Aorta (tissue), 5 donors: ENCODE measurements around the gene MIER3. TPM values are rescaled to one million over a fixed set of nuclear protein-coding genes. Genes with fewer than 3 reads are reported as not detected.
A peak's percentile ranks its signal among the peaks of the same experiment; 100 is the strongest.

Source experiments
- ATAC-seq: fragments of 200-7000 bp; cut with Tn5 transposase; one replicate; pipeline ENCODE4 v1.9.1; 2022; ENCODE audit warnings: moderate library complexity; ENCODE audit not compliant: low FRiP score
- DNase-seq, 2 donors: peaks; one replicate each; pipeline ENCODE4 v3.0.0-alpha.2; 2020
- H3K27ac ChIP-seq, 2 donors: one replicate each; pipeline ENCODE4 v1.5.1; 2013; ENCODE audit warnings: low read length in 2 of 2, mild to moderate bottlenecking in 2 of 2, moderate library complexity in 2 of 2, control low read depth in 1 of 2, inconsistent platforms in 1 of 2, low read depth in 1 of 2
- H3K27me3 ChIP-seq, 2 donors: one replicate each; pipeline ENCODE4 v1.6.1; 2013; ENCODE audit warnings: control low read depth in 1 of 2, low read length in 1 of 2, mild to moderate bottlenecking in 1 of 2, moderate library complexity in 1 of 2; ENCODE audit not compliant: insufficient read depth in 2 of 2, control insufficient read depth in 1 of 2
- H3K36me3 ChIP-seq, 2 donors: one replicate each; pipeline ENCODE4 v1.6.1; 2013; ENCODE audit warnings: control low read depth in 1 of 2, low read length in 1 of 2, mild to moderate bottlenecking in 1 of 2; ENCODE audit not compliant: insufficient read depth in 2 of 2, control insufficient read depth in 1 of 2
- H3K4me1 ChIP-seq, 2 donors: one replicate each; pipeline ENCODE4 v1.6.1; 2013; ENCODE audit warnings: low read length in 2 of 2, control low read depth in 1 of 2, mild to moderate bottlenecking in 1 of 2, moderate library complexity in 1 of 2; ENCODE audit not compliant: insufficient read depth in 2 of 2, control insufficient read depth in 1 of 2
- H3K4me3 ChIP-seq, 2 donors: one replicate each; pipeline ENCODE4 v1.5.1; 2013; ENCODE audit warnings: low read length in 2 of 2, control low read depth in 1 of 2, mild to moderate bottlenecking in 1 of 2
- H3K9me3 ChIP-seq: one replicate; pipeline ENCODE4 v1.6.1; 2013; ENCODE audit warnings: mild to moderate bottlenecking, low read length; ENCODE audit not compliant: control insufficient read depth
- WGBS, 2 donors: extraction: QIAGEN DNeasy Blood & Tissue Kit; methylation state at CpG; one replicate each; pipeline ENCODE4 v1.1.7; 2013; 5-methylcytosine and 5-hydroxymethylcytosine counted together
- intact Hi-C, 2 donors: fragments of 100-400 bp; cut with DNase I; formaldehyde crosslinking; loops; one replicate each; pipeline versions ENCODE4 v1.14.2 to v1.15.0; 2022
- long read RNA-seq, 2 donors: library from polyadenylated mRNA; unstranded; transcript quantifications; one replicate each; pipeline ENCODE4 v2.0.0, GENCODE V29; 2020 to 2021
- polyA plus RNA-seq, 2 donors: library from polyadenylated mRNA; stranded (reverse); fragments of 200-250 nt; gene quantifications; one replicate each; pipeline ENCODE4 v1.2.3, GENCODE V29; 2013
- total RNA-seq, 2 donors: library from RNA; stranded (reverse); fragmentation: NEBNext Ultra II Directional; extraction: Animal tissue kit (Norgen Biotek cat#: 25700); gene quantifications; one replicate each; pipeline ENCODE4 v1.2.1, GENCODE V29; 2021
- donor health status: healthy with polysubstance abuse.
- donor health status: Bipolar disorder and iron deficiency.
- donor health status: DM: no; HTN: no; CAD: no.
- donor health status: DM: no; HTN: no; CAD: no.
- donor health status: DM: yes; HTN: yes; CAD: no.

The MIER3 gene
- total RNA-seq (10 to 100 TPM; 20.7 to 27.2 TPM), polyA plus RNA-seq (1 to 10 TPM; 8.1 to 8.3 TPM)
- long read RNA-seq, donor 1, partial matches to known transcripts = 0 of 3 reads
- long read RNA-seq, donor 1, other reads (novel, unspliced or antisense) = 3 of 3 reads
- long read RNA-seq, donor 2, partial matches to known transcripts = 0 of 2 reads
- long read RNA-seq, donor 2, other reads (novel, unspliced or antisense) = 2 of 2 reads

- WGBS, 2 donors = 0% methylated on average over 65 to 89 of the region's 89 CpGs
- ATAC-seq (peak; percentile 93), DNase-seq (peak; percentile 86 to 94)
- Histone ChIP-seq H3K36me3 (no peaks in the 10 kb centered on the region), H3K27ac (peak within 1 kb of the TSS; percentile 82 to 98), H3K27me3 (no peaks in the 10 kb centered on the region), H3K9me3 (no peaks in the 10 kb centered on the region), H3K4me1 (no peaks in the 10 kb centered on the region), H3K4me3 (peak within 1 kb of the TSS; percentile 96)
- intact Hi-C loops = loop anchor here (2.0 to 5.0 kb wide), 5 partner anchors 41 to 270 kb away; partner anchors contain the start of genes GPBP1 (in 1 of the 2) and SETD9 (in 1 of the 2)
Measured at GRCh38 chr5:56951946-56952691, at the start of gene MIER3. Gene MIER3, minus strand, starts transcription at chr5:56952123. Its CDS starts 21 bp downstream, at chr5:56952102.

DNA sequence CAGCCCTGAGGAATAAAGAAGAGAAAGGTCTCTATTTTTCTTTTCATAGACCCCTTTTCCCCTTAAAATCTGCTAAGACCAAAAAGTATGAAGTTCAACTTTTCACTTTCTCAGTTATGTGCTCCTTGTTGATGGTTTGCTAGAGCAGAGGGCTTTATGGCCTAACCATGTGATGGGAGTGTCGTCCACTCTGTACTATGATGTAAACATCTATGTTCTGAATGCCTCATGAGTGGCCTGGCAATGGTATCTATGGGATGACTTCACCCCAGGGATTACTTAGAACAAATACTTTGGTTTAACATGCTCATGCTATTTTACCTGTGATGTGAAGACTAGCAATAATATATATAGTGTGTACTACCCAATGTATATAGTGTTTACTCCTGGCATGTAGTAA lies 43.7 kb upstream of the MIER3 start:
- intact Hi-C loops = no loop called here

DNA sequence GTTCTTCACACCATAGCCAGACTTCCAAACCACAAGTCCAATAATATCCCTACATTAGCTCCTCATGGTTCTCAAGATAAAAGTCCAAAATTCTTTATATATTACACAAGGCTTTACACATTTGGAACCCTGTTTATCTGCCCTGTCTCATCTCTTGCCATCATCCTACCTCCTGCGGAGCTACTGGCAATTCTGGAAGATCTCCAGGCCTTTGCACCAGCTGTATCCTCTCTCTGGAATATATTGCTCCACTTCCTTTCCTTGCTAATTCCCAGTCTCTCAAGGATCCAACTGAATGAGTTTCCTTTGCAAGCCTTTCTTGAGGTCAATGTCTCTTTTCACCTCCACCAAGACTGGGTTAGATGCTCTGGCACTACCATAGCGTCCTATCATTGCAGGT lies 41.3 kb upstream of the MIER3 start:
- no peaks in the 10 kb centered on the region for H3K27me3 ChIP-seq
- 81% methylated on average over 2 of the region's 2 CpGs for WGBS, 2 donors
- ATAC-seq (no peak), DNase-seq (no peak)
- no peaks in the 10 kb centered on the region for H3K36me3 ChIP-seq
- intact Hi-C loops = no loop called here
- no peak overlapping the region for H3K4me3 ChIP-seq
- H3K27ac ChIP-seq = no peak overlapping the region
- H3K4me1 ChIP-seq = no peaks in the 10 kb centered on the region
- H3K9me3 ChIP-seq = no peaks in the 10 kb centered on the region

More for the DNA sequence above, 43.7 kb upstream of the MIER3 start:
- 41 to 79% methylated on average over 1 of the region's 1 CpG for WGBS, 2 donors
- H3K36me3 ChIP-seq = no peaks in the 10 kb centered on the region
- DNase-seq (no peak), ATAC-seq (no peak)
- H3K4me3 ChIP-seq = no peak overlapping the region
- H3K9me3 ChIP-seq = no peaks in the 10 kb centered on the region
- no peaks in the 10 kb centered on the region for H3K27me3 ChIP-seq
- H3K4me1 ChIP-seq = no peaks in the 10 kb centered on the region
- no peak overlapping the region for H3K27ac ChIP-seq

GRCh38 chr5:56989676-56990075 lies 37.8 kb upstream of the MIER3 start:
- H3K36me3 ChIP-seq = no peaks in the 10 kb centered on the region
- H3K27ac ChIP-seq = no peak overlapping the region
- ATAC-seq = no peak
- no peak overlapping the region for H3K4me3 ChIP-seq
- intact Hi-C loops = no loop called here
- no peaks in the 10 kb centered on the region for H3K27me3 ChIP-seq
- no peaks in the 10 kb centered on the region for H3K9me3 ChIP-seq
- WGBS, 2 donors = 75 to 79% methylated on average over 2 of the region's 2 CpGs
- H3K4me1 ChIP-seq = no peaks in the 10 kb centered on the region
- no peak for DNase-seq

DNA sequence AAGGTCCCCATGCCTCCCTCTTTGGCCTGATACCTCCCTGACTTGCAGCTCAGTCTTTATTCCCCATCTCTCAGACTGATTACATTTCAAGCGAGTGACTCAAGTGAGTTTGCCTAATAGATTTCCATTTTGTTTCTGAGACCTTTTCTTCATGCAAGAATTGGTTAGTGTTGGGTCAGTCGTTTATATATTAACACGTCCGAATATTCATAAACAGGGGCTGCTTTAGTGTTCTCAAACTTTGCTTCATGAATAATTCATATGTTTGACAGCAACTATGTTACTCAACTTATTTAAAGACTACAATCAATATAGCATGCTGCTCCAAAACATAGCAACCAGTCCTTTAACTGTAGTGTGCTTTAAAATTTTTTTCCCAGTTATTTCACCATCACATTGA lies 36.6 kb upstream of the MIER3 start:
- Histone ChIP-seq H3K36me3 (no peaks in the 10 kb centered on the region), H3K27ac (no peak overlapping the region), H3K27me3 (no peaks in the 10 kb centered on the region), H3K9me3 (no peaks in the 10 kb centered on the region), H3K4me3 (no peak overlapping the region), H3K4me1 (no peaks in the 10 kb centered on the region)
- ATAC-seq (no peak), DNase-seq (no peak)
- 93% methylated on average over 4 of the region's 4 CpGs for WGBS, 2 donors
- intact Hi-C loops = no loop called here

DNA sequence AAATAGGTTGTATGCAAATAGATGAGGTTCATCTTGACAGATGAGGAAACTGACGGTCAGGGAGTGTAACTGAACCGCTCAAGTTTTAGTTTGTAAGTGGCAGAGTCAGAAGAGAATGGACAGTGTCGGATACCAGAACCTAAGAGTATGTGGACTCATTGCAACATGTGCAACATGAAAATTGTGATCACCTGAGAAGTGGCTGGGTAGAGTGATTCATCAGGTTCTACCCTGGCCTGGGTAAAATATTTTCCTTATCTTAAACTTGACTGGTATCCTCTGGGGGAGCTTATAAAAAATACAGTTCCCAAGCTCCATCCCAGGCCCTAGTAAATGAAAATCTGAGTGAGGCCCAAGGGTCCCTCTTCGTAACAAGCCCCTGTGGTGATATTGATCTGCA lies 35.2 kb upstream of the MIER3 start:
- Histone ChIP-seq H3K4me1 (no peaks in the 10 kb centered on the region), H3K36me3 (no peaks in the 10 kb centered on the region), H3K27me3 (no peaks in the 10 kb centered on the region), H3K4me3 (no peak overlapping the region), H3K9me3 (no peaks in the 10 kb centered on the region), H3K27ac (no peak overlapping the region)
- 97% methylated on average over 4 of the region's 4 CpGs for WGBS, 2 donors
- intact Hi-C loops = no loop called here
- no peak for ATAC-seq
- DNase-seq = no peak

- no peak overlapping the region for H3K27ac ChIP-seq
- no peak for DNase-seq
- H3K4me3 ChIP-seq = no peak overlapping the region
- H3K36me3 ChIP-seq = no peaks in the 10 kb centered on the region
- no peaks in the 10 kb centered on the region for H3K27me3 ChIP-seq
- H3K9me3 ChIP-seq = no peaks in the 10 kb centered on the region
- ATAC-seq = no peak
- intact Hi-C loops = no loop called here
- 90 to 100% methylated on average over 1 of the region's 1 CpG for WGBS, 2 donors
- no peaks in the 10 kb centered on the region for H3K4me1 ChIP-seq
Measured at GRCh38 chr5:56986626-56986947, 34.7 kb upstream of the MIER3 start.

DNA sequence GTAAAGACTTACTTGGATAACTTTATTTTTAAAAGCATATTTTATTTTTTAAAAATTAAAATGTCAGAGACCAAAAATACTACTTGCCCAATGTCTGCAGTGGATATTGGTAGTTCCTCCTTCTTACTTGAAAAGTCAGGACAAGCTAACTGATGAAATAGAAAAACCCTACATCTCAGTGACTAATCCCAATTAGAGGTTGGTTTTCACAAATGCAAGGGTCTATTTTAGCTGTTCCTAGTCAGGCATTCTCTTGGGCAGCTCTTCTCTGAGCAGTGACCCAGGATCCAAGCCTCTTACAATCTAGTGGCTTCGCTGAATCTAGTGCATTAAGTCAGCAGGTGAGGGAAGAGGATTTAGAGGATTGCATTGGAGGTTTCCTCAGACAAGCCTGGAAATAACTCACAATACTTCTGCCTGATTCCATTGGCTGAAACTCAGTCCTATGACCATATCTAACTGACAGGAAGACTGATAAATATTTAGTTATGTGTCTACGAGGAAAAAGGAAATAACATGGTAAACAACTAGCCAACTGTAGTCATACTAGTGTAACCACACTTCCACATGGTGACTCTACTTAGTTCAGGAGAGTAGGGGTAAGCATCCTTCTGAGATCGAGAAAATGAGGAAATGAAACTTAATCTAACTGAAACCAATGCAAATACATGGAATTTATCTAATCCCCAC lies 34.2 kb upstream of the MIER3 start:
- no peaks in the 10 kb centered on the region for H3K4me1 ChIP-seq
- DNase-seq (no peak), ATAC-seq (no peak)
- H3K27ac ChIP-seq = no peak overlapping the region
- H3K9me3 ChIP-seq = no peaks in the 10 kb centered on the region
- intact Hi-C loops = no loop called here
- H3K36me3 ChIP-seq = no peaks in the 10 kb centered on the region
- no peak overlapping the region for H3K4me3 ChIP-seq
- 71 to 81% methylated on average over 3 of the region's 3 CpGs for WGBS, 2 donors
- no peaks in the 10 kb centered on the region for H3K27me3 ChIP-seq

GRCh38 chr5:56984445-56984844 lies 32.5 kb upstream of the MIER3 start:
- no peak for ATAC-seq
- Histone ChIP-seq H3K36me3 (no peaks in the 10 kb centered on the region), H3K9me3 (no peaks in the 10 kb centered on the region), H3K4me1 (no peaks in the 10 kb centered on the region), H3K4me3 (no peak overlapping the region), H3K27ac (no peak overlapping the region), H3K27me3 (no peaks in the 10 kb centered on the region)
- intact Hi-C loops = no loop called here
- WGBS, 2 donors = 90 to 93% methylated on average over 1 of the region's 1 CpG
- DNase-seq = no peak
